ENCODE measurements around the gene NFYC. TPM values are rescaled to one million over a fixed set of nuclear protein-coding genes. Genes with fewer than 3 reads are reported as not detected.

Gene NFYC
- total and polyA plus RNA-seq, 2 donors: 34.0 to 39.1 TPM

GRCh38 chr1:40734882-40735628 is 43.6 kb downstream of the NFYC start:
- no peaks in the 10 kb centered on the region for H3K9me3 ChIP-seq (ENCODE audit: control insufficient read depth in 2 of 2, insufficient read depth in 1 of 2, low read length in 1 of 2)
- H3K4me3 ChIP-seq (ENCODE audit: low read length in 2 of 2): no peak overlapping the region
- H3K27ac ChIP-seq (ENCODE audit: low read depth in 1 of 2, low read length in 1 of 2): no peak overlapping the region
- peaks cover 13 to 17% of the 10 kb centered on the region in 2 donors for H3K36me3 ChIP-seq (ENCODE audit: control insufficient read depth in 2 of 2, insufficient read depth in 2 of 2, low read length in 1 of 2)
- H3K4me1 ChIP-seq (ENCODE audit: control insufficient read depth in 2 of 2, insufficient read depth in 2 of 2, low read length in 2 of 2): peaks cover 2 to 5% of the 10 kb centered on the region in 2 donors
- DNase-seq (ENCODE audit: low read depth in 6 of 9, low spot score in 9 of 9): peak in 1 of 9 donors; percentile 25
- H3K27me3 ChIP-seq (ENCODE audit: control insufficient read depth in 2 of 2, insufficient read depth in 1 of 2, low read length in 1 of 2): no peaks in the 10 kb centered on the region
- 96% methylated on average over 8 of the region's 8 CpGs for WGBS

DNA sequence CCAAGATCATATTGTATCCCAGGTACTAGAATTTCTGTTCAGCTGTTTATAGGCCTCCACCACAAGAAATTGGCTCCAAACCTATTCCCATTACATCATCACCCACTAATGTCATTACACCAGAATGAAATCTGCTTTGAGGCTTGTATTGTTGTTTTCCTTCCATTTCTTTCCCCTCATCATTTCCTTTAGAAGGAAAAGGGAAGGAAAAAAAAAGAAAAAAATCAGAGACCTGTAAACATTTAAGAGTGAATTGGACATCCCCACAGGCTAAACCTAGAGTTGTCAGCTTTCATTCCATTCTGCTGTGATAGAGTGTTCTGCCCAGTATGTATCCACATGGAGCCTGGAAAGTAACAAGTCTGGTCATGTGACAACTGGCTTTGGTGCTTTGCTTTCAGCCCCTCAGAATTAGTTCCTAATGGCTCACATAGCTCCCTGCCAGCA is 44.6 kb downstream of the NFYC start:
- Histone ChIP-seq H3K9me3 (ENCODE audit: control insufficient read depth in 2 of 2, insufficient read depth in 1 of 2, low read length in 1 of 2) (no peaks in the 10 kb centered on the region), H3K4me3 (ENCODE audit: low read length in 2 of 2) (no peak overlapping the region), H3K4me1 (ENCODE audit: control insufficient read depth in 2 of 2, insufficient read depth in 2 of 2, low read length in 2 of 2) (peaks cover 0 to 4% of the 10 kb centered on the region in 2 donors), H3K36me3 (ENCODE audit: control insufficient read depth in 2 of 2, insufficient read depth in 2 of 2, low read length in 1 of 2) (peaks cover 13 to 18% of the 10 kb centered on the region in 2 donors), H3K27me3 (ENCODE audit: control insufficient read depth in 2 of 2, insufficient read depth in 1 of 2, low read length in 1 of 2) (no peaks in the 10 kb centered on the region), H3K27ac (ENCODE audit: low read depth in 1 of 2, low read length in 1 of 2) (no peak overlapping the region)
- DNase-seq (ENCODE audit: low read depth in 6 of 9, low spot score in 9 of 9): no peak

GRCh38 chr1:40738831-40739230 is 47.3 kb downstream of the NFYC start:
- no peak overlapping the region for H3K4me3 ChIP-seq (ENCODE audit: low read length in 2 of 2)
- H3K36me3 ChIP-seq (ENCODE audit: control insufficient read depth in 2 of 2, insufficient read depth in 2 of 2, low read length in 1 of 2): peaks cover 25 to 38% of the 10 kb centered on the region in 2 donors
- peaks cover 7 to 12% of the 10 kb centered on the region in 2 donors for H3K4me1 ChIP-seq (ENCODE audit: control insufficient read depth in 2 of 2, insufficient read depth in 2 of 2, low read length in 2 of 2)
- H3K9me3 ChIP-seq (ENCODE audit: control insufficient read depth in 2 of 2, insufficient read depth in 1 of 2, low read length in 1 of 2): no peaks in the 10 kb centered on the region
- no peaks in the 10 kb centered on the region for H3K27me3 ChIP-seq (ENCODE audit: control insufficient read depth in 2 of 2, insufficient read depth in 1 of 2, low read length in 1 of 2)
- WGBS: 90% methylated on average over 6 of the region's 6 CpGs
- H3K27ac ChIP-seq (ENCODE audit: low read depth in 1 of 2, low read length in 1 of 2): no peak overlapping the region
- DNase-seq (ENCODE audit: low read depth in 6 of 9, low spot score in 9 of 9): no peak

- Histone ChIP-seq H3K4me1 (ENCODE audit: control insufficient read depth in 2 of 2, insufficient read depth in 2 of 2, low read length in 2 of 2) (peaks cover 7 to 12% of the 10 kb centered on the region in 2 donors), H3K9me3 (ENCODE audit: control insufficient read depth in 2 of 2, insufficient read depth in 1 of 2, low read length in 1 of 2) (no peaks in the 10 kb centered on the region), H3K27ac (ENCODE audit: low read depth in 1 of 2, low read length in 1 of 2) (no peak overlapping the region), H3K36me3 (ENCODE audit: control insufficient read depth in 2 of 2, insufficient read depth in 2 of 2, low read length in 1 of 2) (peaks cover 30 to 45% of the 10 kb centered on the region in 2 donors), H3K4me3 (ENCODE audit: low read length in 2 of 2) (no peak overlapping the region), H3K27me3 (ENCODE audit: control insufficient read depth in 2 of 2, insufficient read depth in 1 of 2, low read length in 1 of 2) (no peaks in the 10 kb centered on the region)
- WGBS: 97% methylated on average over 3 of the region's 3 CpGs
- DNase-seq (ENCODE audit: low read depth in 6 of 9, low spot score in 9 of 9): no peak
These were observed 48.0 kb downstream of the NFYC start for GRCh38 chr1:40739455-40740008.

GRCh38 chr1:40740039-40740996 is 48.8 kb downstream of the NFYC start:
- no peak for DNase-seq (ENCODE audit: low read depth in 6 of 9, low spot score in 9 of 9)
- peak overlapping the region in 1 of 2 donors; percentile 54 for H3K27ac ChIP-seq (ENCODE audit: low read depth in 1 of 2, low read length in 1 of 2)
- no peaks in the 10 kb centered on the region for H3K27me3 ChIP-seq (ENCODE audit: control insufficient read depth in 2 of 2, insufficient read depth in 1 of 2, low read length in 1 of 2)
- no peaks in the 10 kb centered on the region for H3K9me3 ChIP-seq (ENCODE audit: control insufficient read depth in 2 of 2, insufficient read depth in 1 of 2, low read length in 1 of 2)
- WGBS: 98% methylated on average over 6 of the region's 6 CpGs
- H3K4me1 ChIP-seq (ENCODE audit: control insufficient read depth in 2 of 2, insufficient read depth in 2 of 2, low read length in 2 of 2): peaks cover 7 to 12% of the 10 kb centered on the region in 2 donors
- no peak overlapping the region for H3K4me3 ChIP-seq (ENCODE audit: low read length in 2 of 2)
- H3K36me3 ChIP-seq (ENCODE audit: control insufficient read depth in 2 of 2, insufficient read depth in 2 of 2, low read length in 1 of 2): peaks cover 34 to 50% of the 10 kb centered on the region in 2 donors

DNA sequence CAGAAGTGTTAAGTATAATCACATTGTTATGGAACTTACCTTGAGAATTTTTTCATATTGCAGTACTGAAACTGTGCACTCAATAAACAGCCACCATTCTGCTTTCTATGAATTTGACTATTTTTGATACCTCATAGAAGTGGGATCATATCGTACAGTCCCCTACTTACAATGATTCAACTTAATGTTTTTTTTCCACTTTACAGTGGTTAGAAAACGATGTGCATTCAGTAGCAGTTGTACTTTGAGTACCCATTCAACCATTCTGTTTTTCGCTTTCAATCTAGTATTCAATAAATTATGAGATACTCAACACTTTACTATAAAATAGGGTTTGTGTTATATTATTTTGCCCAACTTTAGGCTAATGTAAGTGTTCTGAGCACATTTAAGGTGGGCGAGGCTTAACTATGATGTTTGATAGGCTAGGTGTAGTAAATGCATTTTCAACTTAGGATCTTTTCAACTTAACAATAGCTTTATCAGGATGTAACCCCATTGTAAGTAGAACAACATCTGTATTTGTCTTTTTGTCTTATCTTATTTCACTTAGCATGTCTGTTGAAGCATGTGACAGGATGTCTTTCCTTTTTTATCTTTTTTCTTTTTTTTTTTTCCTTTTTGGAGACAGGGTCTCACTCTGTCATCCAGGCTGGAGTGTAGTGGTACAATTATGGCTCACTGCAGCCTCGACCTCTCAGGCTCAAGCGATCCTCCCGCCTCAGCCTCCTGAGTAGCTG is 49.7 kb downstream of the NFYC start:
- H3K27ac ChIP-seq (ENCODE audit: low read depth in 1 of 2, low read length in 1 of 2): peak overlapping the region in 1 of 2 donors; percentile 39
- H3K4me1 ChIP-seq (ENCODE audit: control insufficient read depth in 2 of 2, insufficient read depth in 2 of 2, low read length in 2 of 2): peaks cover 7 to 16% of the 10 kb centered on the region in 2 donors
- no peak overlapping the region for H3K4me3 ChIP-seq (ENCODE audit: low read length in 2 of 2)
- peak in 2 of 9 donors; percentile 4 to 19 for DNase-seq (ENCODE audit: low read depth in 6 of 9, low spot score in 9 of 9)
- H3K9me3 ChIP-seq (ENCODE audit: control insufficient read depth in 2 of 2, insufficient read depth in 1 of 2, low read length in 1 of 2): no peaks in the 10 kb centered on the region
- WGBS: 95% methylated on average over 7 of the region's 7 CpGs
- no peaks in the 10 kb centered on the region for H3K27me3 ChIP-seq (ENCODE audit: control insufficient read depth in 2 of 2, insufficient read depth in 1 of 2, low read length in 1 of 2)
- H3K36me3 ChIP-seq (ENCODE audit: control insufficient read depth in 2 of 2, insufficient read depth in 2 of 2, low read length in 1 of 2): peaks cover 34 to 56% of the 10 kb centered on the region in 2 donors

GRCh38 chr1:40742363-40743061 is 51.0 kb downstream of the NFYC start:
- Histone ChIP-seq H3K4me1 (ENCODE audit: control insufficient read depth in 2 of 2, insufficient read depth in 2 of 2, low read length in 2 of 2) (peaks cover 7 to 16% of the 10 kb centered on the region in 2 donors), H3K9me3 (ENCODE audit: control insufficient read depth in 2 of 2, insufficient read depth in 1 of 2, low read length in 1 of 2) (no peaks in the 10 kb centered on the region), H3K27me3 (ENCODE audit: control insufficient read depth in 2 of 2, insufficient read depth in 1 of 2, low read length in 1 of 2) (no peaks in the 10 kb centered on the region), H3K4me3 (ENCODE audit: low read length in 2 of 2) (no peak overlapping the region), H3K27ac (ENCODE audit: low read depth in 1 of 2, low read length in 1 of 2) (no peak overlapping the region), H3K36me3 (ENCODE audit: control insufficient read depth in 2 of 2, insufficient read depth in 2 of 2, low read length in 1 of 2) (peaks cover 40 to 66% of the 10 kb centered on the region in 2 donors)
- DNase-seq (ENCODE audit: low read depth in 6 of 9, low spot score in 9 of 9): no peak
- 95% methylated on average over 3 of the region's 3 CpGs for WGBS

- Histone ChIP-seq H3K36me3 (ENCODE audit: control insufficient read depth in 2 of 2, insufficient read depth in 2 of 2, low read length in 1 of 2) (peaks cover 45 to 75% of the 10 kb centered on the region in 2 donors), H3K9me3 (ENCODE audit: control insufficient read depth in 2 of 2, insufficient read depth in 1 of 2, low read length in 1 of 2) (no peaks in the 10 kb centered on the region), H3K4me1 (ENCODE audit: control insufficient read depth in 2 of 2, insufficient read depth in 2 of 2, low read length in 2 of 2) (peaks cover 7 to 16% of the 10 kb centered on the region in 2 donors), H3K4me3 (ENCODE audit: low read length in 2 of 2) (no peak overlapping the region), H3K27me3 (ENCODE audit: control insufficient read depth in 2 of 2, insufficient read depth in 1 of 2, low read length in 1 of 2) (no peaks in the 10 kb centered on the region), H3K27ac (ENCODE audit: low read depth in 1 of 2, low read length in 1 of 2) (no peak overlapping the region)
- DNase-seq (ENCODE audit: low read depth in 6 of 9, low spot score in 9 of 9): no peak
- whole genome bisulfite sequencing: 97% methylated on average over 3 of the region's 3 CpGs
These were observed 51.9 kb downstream of the NFYC start for GRCh38 chr1:40743452-40743851.
